Vagina (tissue), 2 donors: ENCODE results near the gene TATDN2.

Source experiments
- CTCF ChIP-seq, 3 experiments: fragments of 450-650 bp in 2 of 3; fragments of 200-600 bp in 1 of 3; sonication (generic) in 1 of 3; IDR thresholded peaks; one replicate each; pipeline ENCODE4 v1.5.1; 2017 to 2019; ENCODE audit warnings: antibody characterized with exemption in 3 of 3, mild to moderate bottlenecking in 2 of 3, moderate library complexity in 2 of 3
- POLR2A ChIP-seq, 2 donors: fragments of 450-650 bp; IDR thresholded peaks; one replicate each; pipeline ENCODE4 v1.6.1; 2017; ENCODE audit warnings: antibody characterized with exemption in 2 of 2, mild to moderate bottlenecking in 2 of 2, moderate library complexity in 2 of 2

GRCh38 chr3:10259036-10259435 is 10.8 kb downstream of the TATDN2 start:
- no peak for TF ChIP-seq POLR2A (IDR thresholded peaks at IDR 0.05)
- no peak for TF ChIP-seq CTCF (IDR thresholded peaks at IDR 0.05)
